Measurements from ENCODE around the gene ALDH3B2.

DNA sequence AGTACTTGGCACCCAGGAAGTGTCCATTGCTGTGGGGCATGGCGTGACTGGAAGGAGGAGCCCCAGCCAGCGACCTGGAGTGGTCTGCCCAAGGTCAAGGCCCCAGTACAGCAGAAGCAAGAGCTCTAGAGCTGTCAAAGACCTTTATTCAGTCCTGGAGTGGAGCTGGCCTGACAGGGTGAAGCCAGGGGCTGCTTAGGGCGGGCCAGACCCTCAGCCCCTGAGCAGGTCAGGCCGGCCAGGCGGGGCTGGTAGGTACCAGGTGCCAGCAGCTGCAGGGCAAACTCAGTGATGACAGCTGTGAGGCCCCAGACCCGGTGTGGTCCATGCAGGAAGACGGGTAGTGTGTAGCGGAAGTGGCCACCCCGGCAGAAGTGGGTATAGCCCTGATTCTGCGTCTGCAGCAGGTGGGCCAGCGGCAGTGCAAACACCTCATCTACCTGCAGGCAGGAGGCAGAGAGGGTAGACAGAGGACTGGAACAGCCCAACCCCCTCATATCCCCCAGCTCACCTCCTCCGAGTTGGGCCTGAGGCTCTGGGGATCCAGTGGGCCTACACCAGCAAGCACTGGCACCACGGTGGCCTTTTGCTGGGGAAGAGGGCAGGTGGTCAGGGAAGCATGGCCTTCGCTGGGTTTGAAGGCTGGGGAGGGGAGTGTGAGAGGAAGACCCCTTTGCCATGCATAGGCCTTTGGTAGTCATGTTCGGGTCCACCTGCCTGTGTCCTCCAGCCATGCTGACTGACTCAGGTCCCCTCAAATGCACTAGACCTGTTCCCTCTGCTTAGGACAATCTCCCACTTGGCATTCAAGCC, 46.4 kb downstream of the ALDH3B2 start:
- TF ChIP-seq, protein P1, sequence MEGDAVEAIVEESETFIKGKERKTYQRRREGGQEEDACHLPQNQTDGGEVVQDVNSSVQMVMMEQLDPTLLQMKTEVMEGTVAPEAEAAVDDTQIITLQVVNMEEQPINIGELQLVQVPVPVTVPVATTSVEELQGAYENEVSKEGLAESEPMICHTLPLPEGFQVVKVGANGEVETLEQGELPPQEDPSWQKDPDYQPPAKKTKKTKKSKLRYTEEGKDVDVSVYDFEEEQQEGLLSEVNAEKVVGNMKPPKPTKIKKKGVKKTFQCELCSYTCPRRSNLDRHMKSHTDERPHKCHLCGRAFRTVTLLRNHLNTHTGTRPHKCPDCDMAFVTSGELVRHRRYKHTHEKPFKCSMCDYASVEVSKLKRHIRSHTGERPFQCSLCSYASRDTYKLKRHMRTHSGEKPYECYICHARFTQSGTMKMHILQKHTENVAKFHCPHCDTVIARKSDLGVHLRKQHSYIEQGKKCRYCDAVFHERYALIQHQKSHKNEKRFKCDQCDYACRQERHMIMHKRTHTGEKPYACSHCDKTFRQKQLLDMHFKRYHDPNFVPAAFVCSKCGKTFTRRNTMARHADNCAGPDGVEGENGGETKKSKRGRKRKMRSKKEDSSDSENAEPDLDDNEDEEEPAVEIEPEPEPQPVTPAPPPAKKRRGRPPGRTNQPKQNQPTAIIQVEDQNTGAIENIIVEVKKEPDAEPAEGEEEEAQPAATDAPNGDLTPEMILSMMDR (IDR thresholded peaks at IDR 0.05), result no peak
- TF ChIP-seq POLR2A (IDR thresholded peaks at IDR 0.05), result no peak

Measured in Peyer's patch (tissue), 4 donors.